ENCODE measurements around the gene LRP5. TPM values are rescaled to one million over a fixed set of nuclear protein-coding genes. Genes with fewer than 3 reads are reported as not detected.

LRP5 gene
- total and polyA plus RNA-seq, 2 experiments from 2014 or later: 26.9 to 51.1 TPM

- H3K4me1 ChIP-seq (ENCODE audit: insufficient read depth): no peaks in the 10 kb centered on the region
- no peak overlapping the region for H3K4me2 ChIP-seq
- H3K4me3 ChIP-seq: no peak overlapping the region
- H3K36me3 ChIP-seq (ENCODE audit: insufficient read depth): no peaks in the 10 kb centered on the region
- Mint-ChIP-seq H3K36me3 (ENCODE audit: low read depth) (peaks cover 39% of the 10 kb centered on the region), H3K27ac (no peak overlapping the region), H3K4me3 (no peak overlapping the region), H3K27me3 (ENCODE audit: insufficient read depth, low read depth, poor library complexity) (peaks cover 3% of the 10 kb centered on the region), H3K9me3 (no peaks in the 10 kb centered on the region), H3K4me1 (no peaks in the 10 kb centered on the region)
- 0 out of 2 replicates have a peak, but pooled peaks cover 2% of the 10 kb centered on the region for H4K20me1 ChIP-seq (replicated peaks; ENCODE audit: insufficient read depth)
- no peak for TF ChIP-seq EZH2 (IDR thresholded peaks at IDR 0.05; ENCODE audit: low read depth, unreplicated experiment)
- TF ChIP-seq ZNF114 (CRISPR knock-in tag; IDR thresholded peaks at IDR 0.05): no peak
- TF ChIP-seq, protein P1, sequence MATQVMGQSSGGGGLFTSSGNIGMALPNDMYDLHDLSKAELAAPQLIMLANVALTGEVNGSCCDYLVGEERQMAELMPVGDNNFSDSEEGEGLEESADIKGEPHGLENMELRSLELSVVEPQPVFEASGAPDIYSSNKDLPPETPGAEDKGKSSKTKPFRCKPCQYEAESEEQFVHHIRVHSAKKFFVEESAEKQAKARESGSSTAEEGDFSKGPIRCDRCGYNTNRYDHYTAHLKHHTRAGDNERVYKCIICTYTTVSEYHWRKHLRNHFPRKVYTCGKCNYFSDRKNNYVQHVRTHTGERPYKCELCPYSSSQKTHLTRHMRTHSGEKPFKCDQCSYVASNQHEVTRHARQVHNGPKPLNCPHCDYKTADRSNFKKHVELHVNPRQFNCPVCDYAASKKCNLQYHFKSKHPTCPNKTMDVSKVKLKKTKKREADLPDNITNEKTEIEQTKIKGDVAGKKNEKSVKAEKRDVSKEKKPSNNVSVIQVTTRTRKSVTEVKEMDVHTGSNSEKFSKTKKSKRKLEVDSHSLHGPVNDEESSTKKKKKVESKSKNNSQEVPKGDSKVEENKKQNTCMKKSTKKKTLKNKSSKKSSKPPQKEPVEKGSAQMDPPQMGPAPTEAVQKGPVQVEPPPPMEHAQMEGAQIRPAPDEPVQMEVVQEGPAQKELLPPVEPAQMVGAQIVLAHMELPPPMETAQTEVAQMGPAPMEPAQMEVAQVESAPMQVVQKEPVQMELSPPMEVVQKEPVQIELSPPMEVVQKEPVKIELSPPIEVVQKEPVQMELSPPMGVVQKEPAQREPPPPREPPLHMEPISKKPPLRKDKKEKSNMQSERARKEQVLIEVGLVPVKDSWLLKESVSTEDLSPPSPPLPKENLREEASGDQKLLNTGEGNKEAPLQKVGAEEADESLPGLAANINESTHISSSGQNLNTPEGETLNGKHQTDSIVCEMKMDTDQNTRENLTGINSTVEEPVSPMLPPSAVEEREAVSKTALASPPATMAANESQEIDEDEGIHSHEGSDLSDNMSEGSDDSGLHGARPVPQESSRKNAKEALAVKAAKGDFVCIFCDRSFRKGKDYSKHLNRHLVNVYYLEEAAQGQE (IDR thresholded peaks at IDR 0.05; ENCODE audit: unreplicated experiment): no peak
- ATAC-seq: no peak
- H3K27ac ChIP-seq (ENCODE audit: low read depth): no peak overlapping the region
- H2AFZ ChIP-seq: no peak overlapping the region
- no peaks in the 10 kb centered on the region for H3K9me2 ChIP-seq (ENCODE audit: insufficient read depth)
- DNase-seq (ENCODE audit: low spot score): no peak
- H3K79me2 ChIP-seq (replicated peaks; ENCODE audit: insufficient read depth): no peaks in the 10 kb centered on the region
- H3K27me3 ChIP-seq (ENCODE audit: insufficient read depth): no peaks in the 10 kb centered on the region
- H3F3A ChIP-seq (replicated peaks; ENCODE audit: low read depth): no peaks in the 10 kb centered on the region
These were observed 75.4 kb downstream of the LRP5 start for GRCh38 chr11:68387840-68388239.

- H4K20me1 ChIP-seq (replicated peaks; ENCODE audit: insufficient read depth): no peaks in the 10 kb centered on the region
- no peaks in the 10 kb centered on the region for H3K79me2 ChIP-seq (replicated peaks; ENCODE audit: insufficient read depth)
- H3K4me1 ChIP-seq (ENCODE audit: insufficient read depth): no peaks in the 10 kb centered on the region
- no peak overlapping the region for H3K27ac ChIP-seq (ENCODE audit: low read depth)
- Mint-ChIP-seq H3K4me1 (no peaks in the 10 kb centered on the region), H3K4me3 (no peak overlapping the region), H3K27me3 (ENCODE audit: insufficient read depth, low read depth, poor library complexity) (peaks cover 3% of the 10 kb centered on the region), H3K36me3 (ENCODE audit: low read depth) (peaks cover 42% of the 10 kb centered on the region), H3K9me3 (no peaks in the 10 kb centered on the region), H3K27ac (no peak overlapping the region)
- H3K4me2 ChIP-seq: no peak overlapping the region
- no peaks in the 10 kb centered on the region for H3K36me3 ChIP-seq (ENCODE audit: insufficient read depth)
- H2AFZ ChIP-seq: no peak overlapping the region
- no peak overlapping the region for H3K4me3 ChIP-seq
- DNase-seq (ENCODE audit: low spot score) (no peak), ATAC-seq (no peak)
- H3F3A ChIP-seq (replicated peaks; ENCODE audit: low read depth): no peaks in the 10 kb centered on the region
- H3K27me3 ChIP-seq (ENCODE audit: insufficient read depth): no peaks in the 10 kb centered on the region
- TF ChIP-seq ZNF114 (CRISPR knock-in tag; IDR thresholded peaks at IDR 0.05): no peak
- TF ChIP-seq, protein P2, sequence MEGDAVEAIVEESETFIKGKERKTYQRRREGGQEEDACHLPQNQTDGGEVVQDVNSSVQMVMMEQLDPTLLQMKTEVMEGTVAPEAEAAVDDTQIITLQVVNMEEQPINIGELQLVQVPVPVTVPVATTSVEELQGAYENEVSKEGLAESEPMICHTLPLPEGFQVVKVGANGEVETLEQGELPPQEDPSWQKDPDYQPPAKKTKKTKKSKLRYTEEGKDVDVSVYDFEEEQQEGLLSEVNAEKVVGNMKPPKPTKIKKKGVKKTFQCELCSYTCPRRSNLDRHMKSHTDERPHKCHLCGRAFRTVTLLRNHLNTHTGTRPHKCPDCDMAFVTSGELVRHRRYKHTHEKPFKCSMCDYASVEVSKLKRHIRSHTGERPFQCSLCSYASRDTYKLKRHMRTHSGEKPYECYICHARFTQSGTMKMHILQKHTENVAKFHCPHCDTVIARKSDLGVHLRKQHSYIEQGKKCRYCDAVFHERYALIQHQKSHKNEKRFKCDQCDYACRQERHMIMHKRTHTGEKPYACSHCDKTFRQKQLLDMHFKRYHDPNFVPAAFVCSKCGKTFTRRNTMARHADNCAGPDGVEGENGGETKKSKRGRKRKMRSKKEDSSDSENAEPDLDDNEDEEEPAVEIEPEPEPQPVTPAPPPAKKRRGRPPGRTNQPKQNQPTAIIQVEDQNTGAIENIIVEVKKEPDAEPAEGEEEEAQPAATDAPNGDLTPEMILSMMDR (conservative IDR thresholded peaks at IDR 0.05; ENCODE audit: low read depth in 2 of 2): peak in 1 of 2 experiments; percentile 17; a peak in 1 of 4 replicates
- no peaks in the 10 kb centered on the region for H3K9me2 ChIP-seq (ENCODE audit: insufficient read depth)
These were observed 76.3 kb downstream of the LRP5 start for GRCh38 chr11:68388595-68389198.
